H9 (cell line): Measurements from ENCODE around the gene ASPG. TPM values are rescaled to one million over a fixed set of nuclear protein-coding genes. Genes with fewer than 3 reads are reported as not detected.

Experiments used
- DNase-seq: peaks from one replicate; pipeline ENCODE4 v3.0.0-alpha.2; 2017
- H2AFZ ChIP-seq: one replicate; pipeline ENCODE4 v1.6.1; 2013; ENCODE audit warnings: mild to moderate bottlenecking, low read length, control low read depth, moderate library complexity
- H2AK5ac ChIP-seq: 2 replicates; pipeline ENCODE4 v1.6.1; 2013; ENCODE audit warnings: low read length, control low read depth, mixed read lengths; ENCODE audit not compliant: insufficient read length
- H2BK120ac ChIP-seq: one replicate; pipeline ENCODE4 v1.6.1; 2013; ENCODE audit warnings: low read depth, mild to moderate bottlenecking, low read length, control low read depth, inconsistent platforms; ENCODE audit not compliant: poor library complexity, severe bottlenecking
- H2BK12ac ChIP-seq: 2 replicates; pipeline ENCODE4 v1.6.1; 2013; ENCODE audit warnings: low read length, control low read depth, mixed read lengths, low read depth; ENCODE audit not compliant: insufficient read length
- H2BK15ac ChIP-seq: 2 replicates; pipeline ENCODE4 v1.6.1; 2013; ENCODE audit warnings: low read depth, low read length, control low read depth
- H2BK20ac ChIP-seq: one replicate; pipeline ENCODE4 v1.6.1; 2013; ENCODE audit warnings: low read depth, mild to moderate bottlenecking, low read length, control low read depth, inconsistent platforms; ENCODE audit not compliant: poor library complexity, severe bottlenecking
- H2BK5ac ChIP-seq: 2 replicates; pipeline ENCODE4 v1.6.1; 2013; ENCODE audit warnings: low read length, control low read depth, mixed read lengths; ENCODE audit not compliant: insufficient read length
- H3K14ac ChIP-seq: 2 replicates; pipeline ENCODE4 v1.6.1; 2013; ENCODE audit warnings: low read length, control low read depth; ENCODE audit not compliant: insufficient read depth
- H3K18ac ChIP-seq: 2 replicates; pipeline ENCODE4 v1.6.1; 2013; ENCODE audit warnings: low read depth, mild to moderate bottlenecking, mixed read lengths, low read length, control low read depth; ENCODE audit not compliant: insufficient read length
- H3K23ac ChIP-seq: 2 replicates; pipeline ENCODE4 v1.6.1; 2013; ENCODE audit warnings: low read length, control low read depth, mixed read lengths, low read depth; ENCODE audit not compliant: insufficient read length
- H3K23me2 ChIP-seq: 2 replicates; pipeline ENCODE4 v1.6.1; 2013; ENCODE audit warnings: low read depth, mild to moderate bottlenecking, mixed read lengths, low read length, control low read depth; ENCODE audit not compliant: insufficient read length, poor library complexity, severe bottlenecking
- H3K27ac ChIP-seq: 2 replicates; pipeline ENCODE4 v1.5.1; 2013; ENCODE audit warnings: low read length, control low read depth, mixed read lengths, low read depth; ENCODE audit not compliant: insufficient read length
- H3K27me3 ChIP-seq: 2 replicates; pipeline ENCODE4 v1.6.1; 2013; ENCODE audit warnings: low read length, control low read depth, inconsistent platforms; ENCODE audit not compliant: insufficient read depth
- H3K4ac ChIP-seq: 2 replicates; pipeline ENCODE4 v1.6.1; 2013; ENCODE audit warnings: low read depth, mild to moderate bottlenecking, control low read depth, inconsistent platforms, low read length, moderate library complexity
- H3K4me1 ChIP-seq: 2 replicates; pipeline ENCODE4 v1.6.1; 2013; ENCODE audit warnings: low read length, control low read depth, inconsistent platforms; ENCODE audit not compliant: insufficient read depth
- H3K4me2 ChIP-seq: 2 replicates; pipeline ENCODE4 v1.6.1; 2013; ENCODE audit warnings: low read length, control low read depth, mixed read lengths; ENCODE audit not compliant: insufficient read length, insufficient read depth
- H3K56ac ChIP-seq: 2 replicates; pipeline ENCODE4 v1.6.1; 2013; ENCODE audit warnings: low read depth, mild to moderate bottlenecking, mixed read lengths, low read length, control low read depth; ENCODE audit not compliant: insufficient read length
- H3K79me1 ChIP-seq: 2 replicates; pipeline ENCODE4 v1.6.1; 2013; ENCODE audit warnings: low read depth, mild to moderate bottlenecking, moderate library complexity, low read length, control low read depth, inconsistent platforms; ENCODE audit not compliant: insufficient read depth, poor library complexity, severe bottlenecking
- H3K79me2 ChIP-seq: 2 replicates; pipeline ENCODE4 v1.6.1; 2013; ENCODE audit warnings: low read length, control low read depth, inconsistent platforms; ENCODE audit not compliant: insufficient read depth
- H3K9ac ChIP-seq: 2 replicates; pipeline ENCODE4 v1.6.1; 2013; ENCODE audit warnings: low read length, control low read depth, mixed read lengths; ENCODE audit not compliant: insufficient read length; ENCODE audit errors: extremely low read depth
- H3K9me3 ChIP-seq: one replicate; pipeline ENCODE4 v1.6.1; 2013; ENCODE audit warnings: low read depth, low read length, inconsistent platforms; ENCODE audit not compliant: control insufficient read depth
- H3T11ph ChIP-seq: one replicate; pipeline ENCODE4 v1.6.1; 2013; ENCODE audit warnings: mild to moderate bottlenecking, low read length, control low read depth, inconsistent platforms
- H4K20me1 ChIP-seq: one replicate; pipeline ENCODE4 v1.6.1; 2013; ENCODE audit not compliant: control insufficient read depth, insufficient read length, insufficient read depth
- H4K5ac ChIP-seq: 2 replicates; pipeline ENCODE4 v1.6.1; 2013; ENCODE audit warnings: low read depth, mild to moderate bottlenecking, mixed read lengths, low read length, control low read depth; ENCODE audit not compliant: insufficient read length
- H4K8ac ChIP-seq: replicated peaks from 2 replicates; pipeline ENCODE4 v1.6.1; 2013; ENCODE audit warnings: low read length, control low read depth, mixed read lengths, low read depth; ENCODE audit not compliant: insufficient read length
- H4K91ac ChIP-seq: 2 replicates; pipeline ENCODE4 v1.6.1; 2013; ENCODE audit warnings: low read depth, mild to moderate bottlenecking, moderate library complexity, mixed read lengths, low read length, control low read depth; ENCODE audit not compliant: insufficient read length
- H3K27ac Mint-ChIP-seq, 3 experiments: 2 replicates in 2 of 3; 3 replicates in 1 of 3; pipeline ENCODE4 v1.8.0; 2020 to 2021; ENCODE audit warnings: mixed read lengths in 3 of 3, mild to moderate bottlenecking in 1 of 3, moderate library complexity in 1 of 3
- H3K27me3 Mint-ChIP-seq: 2 replicates; pipeline ENCODE4 v1.8.0; 2021; ENCODE audit warnings: low read depth, mild to moderate bottlenecking, moderate library complexity, mixed read lengths
- H3K36me3 Mint-ChIP-seq, 3 experiments: 2 replicates in 2 of 3; 3 replicates in 1 of 3; pipeline ENCODE4 v1.8.0; 2020 to 2021; ENCODE audit warnings: low read depth in 3 of 3, mixed read lengths in 3 of 3; ENCODE audit not compliant: insufficient read depth in 1 of 3
- H3K4me1 Mint-ChIP-seq, 2 experiments: 2 replicates each; pipeline ENCODE4 v1.8.0; 2020; ENCODE audit warnings: mixed read lengths in 2 of 2
- H3K4me3 Mint-ChIP-seq, 2 experiments: 2 replicates in 1 of 2; 3 replicates in 1 of 2; pipeline ENCODE4 v1.8.0; 2020 to 2021; ENCODE audit warnings: mild to moderate bottlenecking in 2 of 2, mixed read lengths in 2 of 2, moderate library complexity in 1 of 2
- H3K9me3 Mint-ChIP-seq, 2 experiments: 2 replicates in 1 of 2; 3 replicates in 1 of 2; pipeline ENCODE4 v1.8.0; 2020; ENCODE audit warnings: mild to moderate bottlenecking in 2 of 2, mixed read lengths in 2 of 2, moderate library complexity in 1 of 2
- WGBS: extraction: QIAGEN DNeasy Blood & Tissue Kit; methylation state at CpG from one replicate; pipeline ENCODE4 v1.1.7; 2013; ENCODE audit warnings: missing lambda C conversion rate, low lambda C conversion rate, mixed read lengths; ENCODE audit not compliant: insufficient read length; ENCODE audit errors: extremely low coverage; 5-methylcytosine and 5-hydroxymethylcytosine counted together
- total RNA-seq: library from RNA; stranded (reverse); gene quantifications from 2 replicates; pipeline ENCODE4 v1.2.1, GENCODE V29; 2021
- TF ChIP-seq, protein P1 (sequence below): fragments of 200-600 bp; sonication (generic); conservative IDR thresholded peaks from 3 replicates; pipeline ENCODE4 v1.8.0; 2021; ENCODE audit warnings: antibody characterized with exemption, mild to moderate bottlenecking

Gene ASPG
- total RNA-seq, 1 experiment from 2014 or later: 0.33 TPM

DNA sequence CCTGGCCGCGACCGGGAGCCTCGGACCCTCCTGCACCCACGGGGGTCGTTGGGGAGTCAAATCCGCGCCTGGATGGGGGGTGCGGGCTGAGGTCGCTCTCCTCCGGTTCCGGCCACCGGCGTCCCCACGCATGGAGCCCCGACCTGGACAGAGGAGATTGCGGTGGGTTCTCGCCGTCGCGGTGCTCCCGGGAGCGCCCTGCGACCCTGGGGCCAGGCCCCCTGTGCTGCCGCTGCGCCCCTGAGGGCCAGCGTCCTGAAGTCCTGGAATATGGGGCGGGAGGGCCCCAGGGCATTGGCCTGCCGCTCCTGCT lies 345 bp downstream of the ASPG start:
- DNase-seq: no peak
- Histone ChIP-seq H4K20me1 (no peaks in the 10 kb centered on the region), H2BK120ac (no peak overlapping the region), H3K27me3 (no peaks in the 10 kb centered on the region), H3T11ph (no peak overlapping the region), H3K9me3 (no peaks in the 10 kb centered on the region), H2BK5ac (no peak overlapping the region), H4K5ac (no peak overlapping the region), H3K14ac (no peak overlapping the region), H3K79me1 (no peaks in the 10 kb centered on the region), H3K4me2 (no peak overlapping the region), H2AK5ac (no peak overlapping the region), H3K23ac (no peak overlapping the region), H3K56ac (no peak overlapping the region), H3K18ac (no peak overlapping the region), H2BK20ac (no peak overlapping the region), H2AFZ (no peak overlapping the region), H3K4ac (no peak overlapping the region), H3K79me2 (no peaks in the 10 kb centered on the region), H3K27ac (no peak overlapping the region), H4K8ac (no peak overlapping the region), H2BK15ac (no peak overlapping the region), H2BK12ac (no peak overlapping the region), H3K9ac (no peak overlapping the region), H3K23me2 (no peaks in the 10 kb centered on the region), H3K4me1 (no peaks in the 10 kb centered on the region), H4K91ac (no peak overlapping the region)
- H3K4me1 Mint-ChIP-seq: peaks cover 0 to 6% of the 10 kb centered on the region in 2 experiments; a peak in 2 of 4 replicates
- peaks cover 5% of the 10 kb centered on the region for H3K27me3 Mint-ChIP-seq
- no CpG with 5 or more reads among the region's 29 CpGs for WGBS
- no peaks in the 10 kb centered on the region; a peak in 2 of 5 replicates for H3K9me3 Mint-ChIP-seq
- H3K4me3 Mint-ChIP-seq: no peak overlapping the region
- H3K27ac Mint-ChIP-seq: no peak overlapping the region
- H3K36me3 Mint-ChIP-seq: no peaks in the 10 kb centered on the region
- TF ChIP-seq, protein P1, sequence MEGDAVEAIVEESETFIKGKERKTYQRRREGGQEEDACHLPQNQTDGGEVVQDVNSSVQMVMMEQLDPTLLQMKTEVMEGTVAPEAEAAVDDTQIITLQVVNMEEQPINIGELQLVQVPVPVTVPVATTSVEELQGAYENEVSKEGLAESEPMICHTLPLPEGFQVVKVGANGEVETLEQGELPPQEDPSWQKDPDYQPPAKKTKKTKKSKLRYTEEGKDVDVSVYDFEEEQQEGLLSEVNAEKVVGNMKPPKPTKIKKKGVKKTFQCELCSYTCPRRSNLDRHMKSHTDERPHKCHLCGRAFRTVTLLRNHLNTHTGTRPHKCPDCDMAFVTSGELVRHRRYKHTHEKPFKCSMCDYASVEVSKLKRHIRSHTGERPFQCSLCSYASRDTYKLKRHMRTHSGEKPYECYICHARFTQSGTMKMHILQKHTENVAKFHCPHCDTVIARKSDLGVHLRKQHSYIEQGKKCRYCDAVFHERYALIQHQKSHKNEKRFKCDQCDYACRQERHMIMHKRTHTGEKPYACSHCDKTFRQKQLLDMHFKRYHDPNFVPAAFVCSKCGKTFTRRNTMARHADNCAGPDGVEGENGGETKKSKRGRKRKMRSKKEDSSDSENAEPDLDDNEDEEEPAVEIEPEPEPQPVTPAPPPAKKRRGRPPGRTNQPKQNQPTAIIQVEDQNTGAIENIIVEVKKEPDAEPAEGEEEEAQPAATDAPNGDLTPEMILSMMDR: no peak
